Measurements from ENCODE around the gene FOXD4L1.
"Not testable (repeated sequence)": the region's sequence is repeated elsewhere in the genome, so short reads cannot be mapped to it uniquely, and the experiment has no call there.

FOXD4L1 gene

GRCh38 chr2:113528126-113528525 is 29.7 kb downstream of the FOXD4L1 start:
- H3K4me1 ChIP-seq (ENCODE audit: control insufficient read depth, insufficient read depth, low read length); H3K27me3 ChIP-seq (ENCODE audit: control insufficient read depth, insufficient read depth, low read length); H3K9ac ChIP-seq (ENCODE audit: low read length); H3K27ac ChIP-seq (ENCODE audit: low read depth, low read length); H3K4me3 ChIP-seq (ENCODE audit: low read depth, low read length); H3K9me3 ChIP-seq (ENCODE audit: control insufficient read depth, insufficient read depth, low read depth, low read length); H3K36me3 ChIP-seq (ENCODE audit: control insufficient read depth, insufficient read depth, low read length): not testable (repeated sequence)

- H3K36me3 ChIP-seq (ENCODE audit: control insufficient read depth, insufficient read depth, low read length); H3K27me3 ChIP-seq (ENCODE audit: control insufficient read depth, insufficient read depth, low read length); H3K4me3 ChIP-seq (ENCODE audit: low read depth, low read length); H3K27ac ChIP-seq (ENCODE audit: low read depth, low read length); H3K9me3 ChIP-seq (ENCODE audit: control insufficient read depth, insufficient read depth, low read depth, low read length); H3K4me1 ChIP-seq (ENCODE audit: control insufficient read depth, insufficient read depth, low read length); H3K9ac ChIP-seq (ENCODE audit: low read length): not testable (repeated sequence)
These were observed 30.4 kb downstream of the FOXD4L1 start for GRCh38 chr2:113528904-113529303.

GRCh38 chr2:113532991-113533390 is 34.5 kb downstream of the FOXD4L1 start:
- H3K27ac ChIP-seq (ENCODE audit: low read depth, low read length); H3K9ac ChIP-seq (ENCODE audit: low read length); H3K4me1 ChIP-seq (ENCODE audit: control insufficient read depth, insufficient read depth, low read length); H3K4me3 ChIP-seq (ENCODE audit: low read depth, low read length); H3K36me3 ChIP-seq (ENCODE audit: control insufficient read depth, insufficient read depth, low read length); H3K9me3 ChIP-seq (ENCODE audit: control insufficient read depth, insufficient read depth, low read depth, low read length); H3K27me3 ChIP-seq (ENCODE audit: control insufficient read depth, insufficient read depth, low read length): not testable (repeated sequence)

- H3K27ac ChIP-seq (ENCODE audit: low read depth, low read length); H3K9me3 ChIP-seq (ENCODE audit: control insufficient read depth, insufficient read depth, low read depth, low read length); H3K9ac ChIP-seq (ENCODE audit: low read length); H3K4me1 ChIP-seq (ENCODE audit: control insufficient read depth, insufficient read depth, low read length); H3K4me3 ChIP-seq (ENCODE audit: low read depth, low read length); H3K36me3 ChIP-seq (ENCODE audit: control insufficient read depth, insufficient read depth, low read length): not testable (repeated sequence)
- peaks cover 17% of the 10 kb centered on the region for H3K27me3 ChIP-seq (ENCODE audit: control insufficient read depth, insufficient read depth, low read length)
These were observed 38.1 kb downstream of the FOXD4L1 start for GRCh38 chr2:113536573-113536972.

GRCh38 chr2:113540834-113541203 is 42.4 kb downstream of the FOXD4L1 start:
- H3K36me3 ChIP-seq (ENCODE audit: control insufficient read depth, insufficient read depth, low read length); H3K9ac ChIP-seq (ENCODE audit: low read length); H3K27ac ChIP-seq (ENCODE audit: low read depth, low read length); H3K9me3 ChIP-seq (ENCODE audit: control insufficient read depth, insufficient read depth, low read depth, low read length); H3K4me3 ChIP-seq (ENCODE audit: low read depth, low read length); H3K4me1 ChIP-seq (ENCODE audit: control insufficient read depth, insufficient read depth, low read length): not testable (repeated sequence)
- H3K27me3 ChIP-seq (ENCODE audit: control insufficient read depth, insufficient read depth, low read length): peaks cover 42% of the 10 kb centered on the region

GRCh38 chr2:113541204-113541975 is 42.9 kb downstream of the FOXD4L1 start:
- not testable (repeated sequence) for H3K9ac ChIP-seq (ENCODE audit: low read length); H3K27ac ChIP-seq (ENCODE audit: low read depth, low read length); H3K9me3 ChIP-seq (ENCODE audit: control insufficient read depth, insufficient read depth, low read depth, low read length); H3K4me1 ChIP-seq (ENCODE audit: control insufficient read depth, insufficient read depth, low read length); H3K36me3 ChIP-seq (ENCODE audit: control insufficient read depth, insufficient read depth, low read length)
- peaks cover 42% of the 10 kb centered on the region for H3K27me3 ChIP-seq (ENCODE audit: control insufficient read depth, insufficient read depth, low read length)
- H3K4me3 ChIP-seq (ENCODE audit: low read depth, low read length): peak overlapping the region; percentile 63

- H3K4me1 ChIP-seq (ENCODE audit: control insufficient read depth, insufficient read depth, low read length); H3K27ac ChIP-seq (ENCODE audit: low read depth, low read length); H3K36me3 ChIP-seq (ENCODE audit: control insufficient read depth, insufficient read depth, low read length); H3K9me3 ChIP-seq (ENCODE audit: control insufficient read depth, insufficient read depth, low read depth, low read length); H3K9ac ChIP-seq (ENCODE audit: low read length): not testable (repeated sequence)
- Histone ChIP-seq H3K4me3 (ENCODE audit: low read depth, low read length) (peak overlapping the region; percentile 63), H3K27me3 (ENCODE audit: control insufficient read depth, insufficient read depth, low read length) (peaks cover 42% of the 10 kb centered on the region)
These were observed 43.6 kb downstream of the FOXD4L1 start for GRCh38 chr2:113541976-113542485.

- not testable (repeated sequence) for H3K4me1 ChIP-seq (ENCODE audit: control insufficient read depth, insufficient read depth, low read length); H3K27ac ChIP-seq (ENCODE audit: low read depth, low read length); H3K36me3 ChIP-seq (ENCODE audit: control insufficient read depth, insufficient read depth, low read length); H3K9ac ChIP-seq (ENCODE audit: low read length); H3K9me3 ChIP-seq (ENCODE audit: control insufficient read depth, insufficient read depth, low read depth, low read length); H3K4me3 ChIP-seq (ENCODE audit: low read depth, low read length)
- peaks cover 42% of the 10 kb centered on the region for H3K27me3 ChIP-seq (ENCODE audit: control insufficient read depth, insufficient read depth, low read length)
These were observed 44.1 kb downstream of the FOXD4L1 start for GRCh38 chr2:113542529-113542928.

All from HUES6 (cell line).